ENCODE data around the gene MSL3B.

DNA sequence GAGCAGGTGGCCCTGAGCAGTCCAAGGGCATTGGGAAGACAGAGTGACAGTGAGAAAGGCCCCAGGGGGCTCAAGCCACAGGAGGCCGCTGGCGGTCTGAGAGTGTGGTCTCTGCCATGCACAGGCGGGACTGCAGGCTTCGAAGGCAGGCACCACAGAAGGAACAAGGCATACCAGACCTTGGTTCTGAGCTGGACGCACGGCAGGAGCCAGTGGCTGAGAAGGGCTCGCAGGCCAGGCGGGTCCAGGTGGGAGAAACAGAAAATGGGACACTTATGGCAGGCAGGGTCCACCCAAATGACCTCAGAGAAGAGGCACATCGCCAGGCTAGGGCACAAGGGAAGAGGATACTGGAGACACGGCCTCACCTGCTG is 28.8 kb downstream of the MSL3B start:
- TF ChIP-seq, protein P1, sequence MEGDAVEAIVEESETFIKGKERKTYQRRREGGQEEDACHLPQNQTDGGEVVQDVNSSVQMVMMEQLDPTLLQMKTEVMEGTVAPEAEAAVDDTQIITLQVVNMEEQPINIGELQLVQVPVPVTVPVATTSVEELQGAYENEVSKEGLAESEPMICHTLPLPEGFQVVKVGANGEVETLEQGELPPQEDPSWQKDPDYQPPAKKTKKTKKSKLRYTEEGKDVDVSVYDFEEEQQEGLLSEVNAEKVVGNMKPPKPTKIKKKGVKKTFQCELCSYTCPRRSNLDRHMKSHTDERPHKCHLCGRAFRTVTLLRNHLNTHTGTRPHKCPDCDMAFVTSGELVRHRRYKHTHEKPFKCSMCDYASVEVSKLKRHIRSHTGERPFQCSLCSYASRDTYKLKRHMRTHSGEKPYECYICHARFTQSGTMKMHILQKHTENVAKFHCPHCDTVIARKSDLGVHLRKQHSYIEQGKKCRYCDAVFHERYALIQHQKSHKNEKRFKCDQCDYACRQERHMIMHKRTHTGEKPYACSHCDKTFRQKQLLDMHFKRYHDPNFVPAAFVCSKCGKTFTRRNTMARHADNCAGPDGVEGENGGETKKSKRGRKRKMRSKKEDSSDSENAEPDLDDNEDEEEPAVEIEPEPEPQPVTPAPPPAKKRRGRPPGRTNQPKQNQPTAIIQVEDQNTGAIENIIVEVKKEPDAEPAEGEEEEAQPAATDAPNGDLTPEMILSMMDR (IDR thresholded peaks at IDR 0.05), result no peak
- TF ChIP-seq POLR2A (IDR thresholded peaks at IDR 0.05), result no peak
